ENCODE results near the gene BRINP3. TPM values are rescaled to one million over a fixed set of nuclear protein-coding genes. Genes with fewer than 3 reads are reported as not detected.
"Not testable (repeated sequence)": the region's sequence is repeated elsewhere in the genome, so short reads cannot be mapped to it uniquely, and the experiment has no call there.

Gene BRINP3
- total RNA-seq, 1 donor from 2014 or later, result 1.5 TPM

- Histone ChIP-seq H3K27me3 (no peaks in the 10 kb centered on the region), H3K4me3 (no peak overlapping the region), H3K9me3 (no peaks in the 10 kb centered on the region), H3K4me1 (no peaks in the 10 kb centered on the region), H3K27ac (no peak overlapping the region), H3K36me3 (no peaks in the 10 kb centered on the region)
- no peak for DNase-seq (ENCODE audit: low spot score in 2 of 2)
- TF ChIP-seq CTCF (IDR thresholded peaks at IDR 0.05), result no peak
- intact Hi-C loops (cut with DNase I), result no loop called here
Observed at GRCh38 chr1:190124068-190124467, 353.6 kb downstream of the BRINP3 start.

- H3K4me1 ChIP-seq; H3K27me3 ChIP-seq; H3K4me3 ChIP-seq; H3K9me3 ChIP-seq; intact Hi-C loops (cut with DNase I); DNase-seq (ENCODE audit: low spot score in 2 of 2); H3K36me3 ChIP-seq; H3K27ac ChIP-seq: not testable (repeated sequence)
Observed at GRCh38 chr1:190120564-190120963, 357.1 kb downstream of the BRINP3 start.

DNA sequence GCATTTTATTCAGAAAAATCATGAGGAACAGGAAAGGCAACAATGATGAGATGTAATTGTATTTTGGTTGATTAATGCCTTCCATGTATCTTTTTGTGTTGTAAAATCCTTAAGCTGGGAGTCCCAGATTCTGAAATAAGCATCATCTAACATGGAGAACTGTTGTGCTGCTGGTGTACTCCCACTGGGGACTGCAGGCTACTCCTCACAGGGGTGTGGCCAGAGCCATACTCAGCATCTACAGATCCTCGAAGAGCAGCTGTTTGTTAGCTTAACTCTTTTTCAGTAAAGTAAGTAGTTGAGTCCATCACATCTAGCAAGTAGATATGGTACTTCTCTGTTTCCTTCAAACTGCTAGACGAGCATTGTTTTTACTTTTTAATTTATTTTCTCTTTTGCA lies 358.0 kb downstream of the BRINP3 start:
- Histone ChIP-seq H3K9me3 (no peaks in the 10 kb centered on the region), H3K36me3 (no peaks in the 10 kb centered on the region), H3K4me1 (no peaks in the 10 kb centered on the region), H3K27me3 (no peaks in the 10 kb centered on the region), H3K27ac (no peak overlapping the region), H3K4me3 (no peak overlapping the region)
- intact Hi-C loops (cut with DNase I), result no loop called here
- TF ChIP-seq CTCF (IDR thresholded peaks at IDR 0.05), result no peak
- DNase-seq (ENCODE audit: low spot score in 2 of 2), result no peak

GRCh38 chr1:190116921-190117320 lies 360.7 kb downstream of the BRINP3 start:
- H3K9me3 ChIP-seq, result no peaks in the 10 kb centered on the region
- no peak overlapping the region for H3K27ac ChIP-seq
- H3K4me1 ChIP-seq, result no peaks in the 10 kb centered on the region
- no peak overlapping the region for H3K4me3 ChIP-seq
- H3K27me3 ChIP-seq, result no peaks in the 10 kb centered on the region
- H3K36me3 ChIP-seq, result no peaks in the 10 kb centered on the region
- DNase-seq (ENCODE audit: low spot score in 2 of 2), result no peak
- TF ChIP-seq CTCF (IDR thresholded peaks at IDR 0.05), result no peak
- intact Hi-C loops (cut with DNase I), result no loop called here

GRCh38 chr1:190104961-190105360 lies 372.7 kb downstream of the BRINP3 start:
- TF ChIP-seq CTCF (IDR thresholded peaks at IDR 0.05), result no peak
- no peaks in the 10 kb centered on the region for H3K9me3 ChIP-seq
- DNase-seq (ENCODE audit: low spot score in 2 of 2), result no peak
- H3K36me3 ChIP-seq, result no peaks in the 10 kb centered on the region
- H3K4me1 ChIP-seq, result no peaks in the 10 kb centered on the region
- intact Hi-C loops (cut with DNase I), result no loop called here
- H3K27me3 ChIP-seq, result no peaks in the 10 kb centered on the region
- no peak overlapping the region for H3K4me3 ChIP-seq
- no peak overlapping the region for H3K27ac ChIP-seq

GRCh38 chr1:190102757-190103326 lies 374.8 kb downstream of the BRINP3 start:
- H3K4me3 ChIP-seq, result no peak overlapping the region
- no peak for DNase-seq (ENCODE audit: low spot score in 2 of 2)
- H3K4me1 ChIP-seq, result no peaks in the 10 kb centered on the region
- intact Hi-C loops (cut with DNase I), result no loop called here
- no peak overlapping the region for H3K27ac ChIP-seq
- no peaks in the 10 kb centered on the region for H3K9me3 ChIP-seq
- H3K27me3 ChIP-seq, result no peaks in the 10 kb centered on the region
- no peaks in the 10 kb centered on the region for H3K36me3 ChIP-seq
- no peak for TF ChIP-seq CTCF (IDR thresholded peaks at IDR 0.05)
